ENCODE measurements around the gene FAIM.
"Not testable (repeated sequence)": the region's sequence is repeated elsewhere in the genome, so short reads cannot be mapped to it uniquely, and the experiment has no call there.

- TF ChIP-seq SIN3A (conservative IDR thresholded peaks at IDR 0.05 in 1 of 2, IDR thresholded peaks at IDR 0.05 in 1 of 2; ENCODE audit: low read depth in 1 of 2, low read length in 2 of 2); EGR1 (IDR thresholded peaks at IDR 0.05; ENCODE audit: borderline replicate concordance, low read depth, low read length); POLR2AphosphoS5 (IDR thresholded peaks at IDR 0.05; ENCODE audit: low read depth, low read length): not testable (repeated sequence)
Measured at GRCh38 chr3:138680974-138681373, 72.4 kb downstream of the FAIM start.
